ENCODE data around the gene CLCN4.

The CLCN4 gene

DNA sequence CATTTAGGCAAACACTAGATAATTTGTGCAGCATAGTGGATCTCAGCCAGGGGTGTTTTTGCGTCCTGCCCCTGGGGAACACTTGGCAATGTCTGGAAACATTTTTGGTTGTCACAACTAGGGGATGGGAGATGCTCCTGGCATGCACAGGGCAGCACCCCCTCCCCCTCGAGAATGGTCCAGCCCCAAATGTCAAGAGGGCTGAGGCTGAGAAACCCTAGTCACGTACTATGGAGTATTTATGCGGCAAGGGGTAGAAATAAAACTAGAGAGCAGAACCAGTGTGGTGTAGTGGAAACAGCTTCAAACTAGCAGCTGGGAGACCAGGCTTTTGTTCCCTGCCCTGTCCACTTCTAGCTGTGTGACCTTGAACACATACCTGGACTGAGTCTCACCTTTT, 38.2 kb upstream of the CLCN4 start:
- no peaks in the 10 kb centered on the region for H3K9me3 ChIP-seq (ENCODE audit: control insufficient read depth, insufficient read depth, low read depth, low read length)
- CTCF ChIA-PET = interaction anchor here (0.5 to 7.2 kb wide), 18 partner anchors 9 to 1302 kb away, joined by 3 to 29 read pairs (median 4); no protein-coding TSS in a partner anchor
- no peak overlapping the region for H3K27ac ChIP-seq (ENCODE audit: extremely low read depth, low read depth, low read length)
- TF ChIP-seq IKZF3 (tag by site-specific recombination; IDR thresholded peaks at IDR 0.05) = no peak
- TF ChIP-seq, protein P1, sequence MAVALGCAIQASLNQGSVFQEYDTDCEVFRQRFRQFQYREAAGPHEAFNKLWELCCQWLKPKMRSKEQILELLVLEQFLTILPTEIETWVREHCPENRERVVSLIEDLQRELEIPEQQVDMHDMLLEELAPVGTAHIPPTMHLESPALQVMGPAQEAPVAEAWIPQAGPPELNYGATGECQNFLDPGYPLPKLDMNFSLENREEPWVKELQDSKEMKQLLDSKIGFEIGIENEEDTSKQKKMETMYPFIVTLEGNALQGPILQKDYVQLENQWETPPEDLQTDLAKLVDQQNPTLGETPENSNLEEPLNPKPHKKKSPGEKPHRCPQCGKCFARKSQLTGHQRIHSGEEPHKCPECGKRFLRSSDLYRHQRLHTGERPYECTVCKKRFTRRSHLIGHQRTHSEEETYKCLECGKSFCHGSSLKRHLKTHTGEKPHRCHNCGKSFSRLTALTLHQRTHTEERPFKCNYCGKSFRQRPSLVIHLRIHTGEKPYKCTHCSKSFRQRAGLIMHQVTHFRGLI (tag by site-specific recombination; IDR thresholded peaks at IDR 0.05) = no peak
- TF ChIP-seq ZNF785 (tag by site-specific recombination; IDR thresholded peaks at IDR 0.05) = no peak
- TF ChIP-seq TRIM28 (IDR thresholded peaks at IDR 0.05; ENCODE audit: borderline replicate concordance, low read length) = no peak
- TF ChIP-seq ZNF549 (tag by site-specific recombination; IDR thresholded peaks at IDR 0.05) = no peak
- no peak for TF ChIP-seq ZNF585B (tag by site-specific recombination; IDR thresholded peaks at IDR 0.05)
- no peak for TF ChIP-seq ZNF423 (tag by site-specific recombination; IDR thresholded peaks at IDR 0.05)
- no peak for TF ChIP-seq ZNF23 (tag by site-specific recombination; IDR thresholded peaks at IDR 0.05; ENCODE audit: borderline replicate concordance)
- H3K4me1 ChIP-seq (ENCODE audit: control insufficient read depth, insufficient read depth, low read length) = no peaks in the 10 kb centered on the region
- peaks cover 0 to 36% of the 10 kb centered on the region in 2 experiments; a peak in 1 of 3 replicates for H3K36me3 ChIP-seq (ENCODE audit: control insufficient read depth in 2 of 2, insufficient read depth in 1 of 2, low read length in 2 of 2)
- no peak overlapping the region for H3K4me3 ChIP-seq (ENCODE audit: low read depth, low read length)
- POLR2A ChIA-PET = no interaction called here

DNA sequence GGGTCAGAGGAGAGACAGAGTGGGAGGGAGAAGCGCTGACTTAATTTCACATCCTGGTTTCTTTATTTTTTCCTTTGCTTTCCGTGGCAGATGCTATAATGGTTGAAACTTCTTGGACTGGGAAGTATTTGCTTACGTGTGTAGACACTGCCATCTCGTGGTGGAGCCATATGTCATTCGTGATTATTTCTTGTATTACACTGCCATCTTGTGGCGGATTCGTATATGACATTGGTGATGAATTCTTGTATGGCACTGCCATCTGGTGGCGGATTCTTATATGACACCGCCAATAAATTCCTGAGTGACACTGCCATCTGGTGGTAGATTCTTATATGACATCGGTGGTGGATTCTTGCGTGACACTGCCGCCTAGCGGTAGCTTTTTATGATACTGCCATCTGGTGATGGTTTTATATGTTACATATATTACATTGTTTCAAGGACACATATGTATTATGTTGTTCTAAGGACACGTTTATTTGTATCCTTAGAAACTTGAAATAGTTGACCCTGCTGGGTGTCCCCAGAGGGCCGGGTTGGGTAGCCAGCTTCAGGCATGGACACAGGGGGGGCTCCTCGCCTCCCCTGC, 37.3 kb upstream of the CLCN4 start:
- H3K27ac ChIP-seq (ENCODE audit: extremely low read depth, low read depth, low read length) = no peak overlapping the region
- no peaks in the 10 kb centered on the region for H3K4me1 ChIP-seq (ENCODE audit: control insufficient read depth, insufficient read depth, low read length)
- peaks cover 0 to 39% of the 10 kb centered on the region in 2 experiments; a peak in 1 of 3 replicates for H3K36me3 ChIP-seq (ENCODE audit: control insufficient read depth in 2 of 2, insufficient read depth in 1 of 2, low read length in 2 of 2)
- ChIA-PET POLR2A (no interaction called here), CTCF (interaction anchor here (0.6 to 7.2 kb wide), 57 partner anchors 9 to 1509 kb away, joined by 3 to 29 read pairs (median 4); no protein-coding TSS in a partner anchor)
- no peaks in the 10 kb centered on the region for H3K9me3 ChIP-seq (ENCODE audit: control insufficient read depth, insufficient read depth, low read depth, low read length)
- H3K4me3 ChIP-seq (ENCODE audit: low read depth, low read length) = no peak overlapping the region
- no peak for TF ChIP-seq KLF1 (tag by site-specific recombination; IDR thresholded peaks at IDR 0.05)
- TF ChIP-seq ZNF660 (tag by site-specific recombination; IDR thresholded peaks at IDR 0.05) = peak; percentile 94
- TF ChIP-seq, protein P2, sequence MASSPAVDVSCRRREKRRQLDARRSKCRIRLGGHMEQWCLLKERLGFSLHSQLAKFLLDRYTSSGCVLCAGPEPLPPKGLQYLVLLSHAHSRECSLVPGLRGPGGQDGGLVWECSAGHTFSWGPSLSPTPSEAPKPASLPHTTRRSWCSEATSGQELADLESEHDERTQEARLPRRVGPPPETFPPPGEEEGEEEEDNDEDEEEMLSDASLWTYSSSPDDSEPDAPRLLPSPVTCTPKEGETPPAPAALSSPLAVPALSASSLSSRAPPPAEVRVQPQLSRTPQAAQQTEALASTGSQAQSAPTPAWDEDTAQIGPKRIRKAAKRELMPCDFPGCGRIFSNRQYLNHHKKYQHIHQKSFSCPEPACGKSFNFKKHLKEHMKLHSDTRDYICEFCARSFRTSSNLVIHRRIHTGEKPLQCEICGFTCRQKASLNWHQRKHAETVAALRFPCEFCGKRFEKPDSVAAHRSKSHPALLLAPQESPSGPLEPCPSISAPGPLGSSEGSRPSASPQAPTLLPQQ (tag by site-specific recombination; IDR thresholded peaks at IDR 0.05) = peak; percentile 34; the same call in 1 of the 2 replicates
- TF ChIP-seq ZSCAN30 (tag by site-specific recombination; IDR thresholded peaks at IDR 0.05) = peak; percentile 71
- TF ChIP-seq ZNF585B (tag by site-specific recombination; IDR thresholded peaks at IDR 0.05) = no peak
- TF ChIP-seq ZNF274 (IDR thresholded peaks at IDR 0.05; ENCODE audit: low read length) = no peak
- no peak for TF ChIP-seq ZNF274 (tag by site-specific recombination; IDR thresholded peaks at IDR 0.05; ENCODE audit: borderline replicate concordance)
- no peak for TF ChIP-seq ZNF776 (tag by site-specific recombination; IDR thresholded peaks at IDR 0.05; ENCODE audit: borderline replicate concordance)
- TF ChIP-seq INSM2 (tag by site-specific recombination; IDR thresholded peaks at IDR 0.05) = peak; percentile 73
- peak; percentile 100 for TF ChIP-seq SETDB1 (IDR thresholded peaks at IDR 0.05; ENCODE audit: insufficient read length, low read length)
- TF ChIP-seq, protein P3, sequence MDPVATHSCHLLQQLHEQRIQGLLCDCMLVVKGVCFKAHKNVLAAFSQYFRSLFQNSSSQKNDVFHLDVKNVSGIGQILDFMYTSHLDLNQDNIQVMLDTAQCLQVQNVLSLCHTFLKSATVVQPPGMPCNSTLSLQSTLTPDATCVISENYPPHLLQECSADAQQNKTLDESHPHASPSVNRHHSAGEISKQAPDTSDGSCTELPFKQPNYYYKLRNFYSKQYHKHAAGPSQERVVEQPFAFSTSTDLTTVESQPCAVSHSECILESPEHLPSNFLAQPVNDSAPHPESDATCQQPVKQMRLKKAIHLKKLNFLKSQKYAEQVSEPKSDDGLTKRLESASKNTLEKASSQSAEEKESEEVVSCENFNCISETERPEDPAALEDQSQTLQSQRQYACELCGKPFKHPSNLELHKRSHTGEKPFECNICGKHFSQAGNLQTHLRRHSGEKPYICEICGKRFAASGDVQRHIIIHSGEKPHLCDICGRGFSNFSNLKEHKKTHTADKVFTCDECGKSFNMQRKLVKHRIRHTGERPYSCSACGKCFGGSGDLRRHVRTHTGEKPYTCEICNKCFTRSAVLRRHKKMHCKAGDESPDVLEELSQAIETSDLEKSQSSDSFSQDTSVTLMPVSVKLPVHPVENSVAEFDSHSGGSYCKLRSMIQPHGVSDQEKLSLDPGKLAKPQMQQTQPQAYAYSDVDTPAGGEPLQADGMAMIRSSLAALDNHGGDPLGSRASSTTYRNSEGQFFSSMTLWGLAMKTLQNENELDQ (tag by site-specific recombination; IDR thresholded peaks at IDR 0.05; ENCODE audit: low read depth) = 0 out of 2 replicates have a peak, but pooled peaks have one; percentile 49
- TF ChIP-seq ZNF19 (tag by site-specific recombination; IDR thresholded peaks at IDR 0.05; ENCODE audit: low read depth) = 0 out of 2 replicates have a peak, but pooled peaks have one; percentile 45
- no peak for TF ChIP-seq IKZF3 (tag by site-specific recombination; IDR thresholded peaks at IDR 0.05)
- 0 out of 2 replicates have a peak, but pooled peaks have one; percentile 35 for TF ChIP-seq SP7 (tag by site-specific recombination; IDR thresholded peaks at IDR 0.05)
- TF ChIP-seq ZNF580 (tag by site-specific recombination; IDR thresholded peaks at IDR 0.05) = peak; percentile 62
- TF ChIP-seq ZNF629 (tag by site-specific recombination; IDR thresholded peaks at IDR 0.05) = peak; percentile 80
- no peak for TF ChIP-seq GFI1B (tag by site-specific recombination; IDR thresholded peaks at IDR 0.05)
- TF ChIP-seq ZNF423 (tag by site-specific recombination; IDR thresholded peaks at IDR 0.05) = no peak
- TF ChIP-seq, protein P4, sequence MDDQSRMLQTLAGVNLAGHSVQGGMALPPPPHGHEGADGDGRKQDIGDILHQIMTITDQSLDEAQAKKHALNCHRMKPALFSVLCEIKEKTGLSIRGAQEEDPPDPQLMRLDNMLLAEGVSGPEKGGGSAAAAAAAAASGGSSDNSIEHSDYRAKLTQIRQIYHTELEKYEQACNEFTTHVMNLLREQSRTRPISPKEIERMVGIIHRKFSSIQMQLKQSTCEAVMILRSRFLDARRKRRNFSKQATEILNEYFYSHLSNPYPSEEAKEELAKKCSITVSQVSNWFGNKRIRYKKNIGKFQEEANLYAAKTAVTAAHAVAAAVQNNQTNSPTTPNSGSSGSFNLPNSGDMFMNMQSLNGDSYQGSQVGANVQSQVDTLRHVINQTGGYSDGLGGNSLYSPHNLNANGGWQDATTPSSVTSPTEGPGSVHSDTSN (CRISPR knock-in tag; IDR thresholded peaks at IDR 0.05) = 0 out of 2 replicates have a peak, but pooled peaks have one; percentile 27
- TF ChIP-seq ZNF548 (tag by site-specific recombination; IDR thresholded peaks at IDR 0.05) = no peak
- TF ChIP-seq ZNF221 (tag by site-specific recombination; IDR thresholded peaks at IDR 0.05; ENCODE audit: borderline replicate concordance) = no peak

All from HEK293 (cell line).